IPS-15b (cell line): ENCODE measurements around the gene TMEM120B.

ENCODE experiments used
- H3K27me3 ChIP-seq: one replicate; pipeline ENCODE4 v1.6.1; 2013; ENCODE audit warnings: low read length; ENCODE audit not compliant: control insufficient read depth, insufficient read depth
- H3K36me3 ChIP-seq: one replicate; pipeline ENCODE4 v1.6.1; 2013; ENCODE audit warnings: low read length; ENCODE audit not compliant: control insufficient read depth, insufficient read depth
- H3K4me1 ChIP-seq: one replicate; pipeline ENCODE4 v1.6.1; 2013; ENCODE audit warnings: mild to moderate bottlenecking, low read length; ENCODE audit not compliant: control insufficient read depth, insufficient read depth
- H3K4me3 ChIP-seq: one replicate; pipeline ENCODE4 v1.5.1; 2013; ENCODE audit warnings: low read depth, low read length
- H3K9ac ChIP-seq: one replicate; pipeline ENCODE4 v1.6.1; 2013; ENCODE audit warnings: low read depth, mild to moderate bottlenecking, low read length
- H3K9me3 ChIP-seq: one replicate; pipeline ENCODE4 v1.6.1; 2013; ENCODE audit warnings: mild to moderate bottlenecking, low read length; ENCODE audit not compliant: control insufficient read depth, insufficient read depth

TMEM120B gene

GRCh38 chr12:121797937-121798786 is 85.6 kb downstream of the TMEM120B start:
- H3K27me3 ChIP-seq: no peaks in the 10 kb centered on the region
- no peaks in the 10 kb centered on the region for H3K9me3 ChIP-seq
- H3K9ac ChIP-seq: peak overlapping the region; percentile 13
- peak overlapping the region; percentile 62 for H3K4me3 ChIP-seq
- peaks cover 17% of the 10 kb centered on the region for H3K36me3 ChIP-seq
- H3K4me1 ChIP-seq: peaks cover 20% of the 10 kb centered on the region

GRCh38 chr12:121798787-121799155 is 86.2 kb downstream of the TMEM120B start:
- Histone ChIP-seq H3K9me3 (no peaks in the 10 kb centered on the region), H3K36me3 (peaks cover 17% of the 10 kb centered on the region), H3K27me3 (no peaks in the 10 kb centered on the region), H3K4me3 (peak overlapping the region; percentile 62), H3K9ac (peak overlapping the region; percentile 13), H3K4me1 (peaks cover 20% of the 10 kb centered on the region)

- Histone ChIP-seq H3K9me3 (no peaks in the 10 kb centered on the region), H3K4me1 (peaks cover 20% of the 10 kb centered on the region), H3K9ac (peak overlapping the region; percentile 54), H3K27me3 (no peaks in the 10 kb centered on the region), H3K4me3 (peak overlapping the region; percentile 63), H3K36me3 (peaks cover 17% of the 10 kb centered on the region)
Measured at GRCh38 chr12:121799156-121799841, 86.7 kb downstream of the TMEM120B start.

- H3K4me3 ChIP-seq: peak overlapping the region; percentile 79
Measured at GRCh38 chr12:121799842-121800693, 87.5 kb downstream of the TMEM120B start.

GRCh38 chr12:121800694-121801594 is 88.4 kb downstream of the TMEM120B start:
- Histone ChIP-seq H3K4me3 (peak overlapping the region; percentile 79), H3K27me3 (no peaks in the 10 kb centered on the region), H3K9me3 (no peaks in the 10 kb centered on the region), H3K9ac (peak overlapping the region; percentile 100), H3K36me3 (peaks cover 13% of the 10 kb centered on the region), H3K4me1 (peaks cover 13% of the 10 kb centered on the region)

More at GRCh38 chr12:121799842-121800693, 87.5 kb downstream of the TMEM120B start:
- H3K9ac ChIP-seq: peak overlapping the region; percentile 54
- peaks cover 15% of the 10 kb centered on the region for H3K4me1 ChIP-seq
- no peaks in the 10 kb centered on the region for H3K27me3 ChIP-seq
- peaks cover 17% of the 10 kb centered on the region for H3K36me3 ChIP-seq
- H3K9me3 ChIP-seq: no peaks in the 10 kb centered on the region

GRCh38 chr12:121801595-121802484 is 89.3 kb downstream of the TMEM120B start:
- H3K36me3 ChIP-seq: peaks cover 6% of the 10 kb centered on the region

GRCh38 chr12:121802485-121802842 is 89.9 kb downstream of the TMEM120B start:
- Histone ChIP-seq H3K4me1 (peaks cover 17% of the 10 kb centered on the region), H3K4me3 (peak overlapping the region; percentile 79), H3K36me3 (peaks cover 6% of the 10 kb centered on the region), H3K9ac (peak overlapping the region; percentile 100), H3K27me3 (no peaks in the 10 kb centered on the region), H3K9me3 (no peaks in the 10 kb centered on the region)

More at GRCh38 chr12:121801595-121802484, 89.3 kb downstream of the TMEM120B start:
- H3K4me3 ChIP-seq: peak overlapping the region; percentile 79
- H3K4me1 ChIP-seq: peaks cover 16% of the 10 kb centered on the region
- H3K9ac ChIP-seq: peak overlapping the region; percentile 100
- H3K9me3 ChIP-seq: no peaks in the 10 kb centered on the region
- no peaks in the 10 kb centered on the region for H3K27me3 ChIP-seq

- H3K4me3 ChIP-seq: peak overlapping the region; percentile 79
- peaks cover 12% of the 10 kb centered on the region for H3K36me3 ChIP-seq
- H3K4me1 ChIP-seq: peaks cover 12% of the 10 kb centered on the region
- no peaks in the 10 kb centered on the region for H3K9me3 ChIP-seq
- no peaks in the 10 kb centered on the region for H3K27me3 ChIP-seq
- H3K9ac ChIP-seq: peak overlapping the region; percentile 100
Measured at GRCh38 chr12:121802843-121803698, 90.5 kb downstream of the TMEM120B start.

- H3K27me3 ChIP-seq: no peaks in the 10 kb centered on the region
- peaks cover 11% of the 10 kb centered on the region for H3K36me3 ChIP-seq
- no peaks in the 10 kb centered on the region for H3K9me3 ChIP-seq
- peaks cover 5% of the 10 kb centered on the region for H3K4me1 ChIP-seq
- peak within 1 kb of the TSS; percentile 100 for H3K9ac ChIP-seq
- H3K4me3 ChIP-seq: peak within 1 kb of the TSS; percentile 79
Measured at GRCh38 chr12:121803861-121804416, 91.4 kb downstream of the TMEM120B start, which contains the start of gene SETD1B. Gene SETD1B, plus strand, starts transcription at chr12:121804009. Its CDS starts 729 bp downstream, at chr12:121804738.
